HepG2 (cell line): Measurements from ENCODE around the gene MAPK8IP1. TPM values are rescaled to one million over a fixed set of nuclear protein-coding genes. Genes with fewer than 3 reads are reported as not detected.

Experiments
- ATAC-seq: fragments of 200-7000 bp; cut with Tn5 transposase; 3 replicates; pipeline ENCODE4 v1.9.1; 2020; ENCODE audit warnings: mild to moderate bottlenecking, moderate library complexity
- BruUV-seq: library from RNA; stranded (reverse); fragments of 400-500 nt; replicated peaks from 2 replicates; lab custom pipeline; 2021; lab: Mats Ljungman, UMichigan
- CTCF ChIA-PET: fragments of 300-600 bp; formaldehyde crosslinking; extraction: SDS; loops from one replicate; lab custom pipeline; 2021; ENCODE audit warnings: low total read pairs, inconsistent platforms, low intra/inter-chr PET ratio; lab: Yijun Ruan, JAX
- POLR2A ChIA-PET: fragments of 350-600 bp; sonication (Branson Sonifier 250); formaldehyde crosslinking; loops from one replicate; lab custom pipeline; 2020; ENCODE audit warnings: antibody characterized with exemption, inconsistent platforms; lab: Yijun Ruan, JAX
- DNase-seq: peaks from one replicate; pipeline ENCODE4 v3.0.0-alpha.2; 2015; ENCODE audit warnings: low spot score
- FAIRE-seq: peaks from 3 replicates; lab custom pipeline; 2011; peaks lifted over from hg19 to GRCh38; lab: Jason Lieb, UNC
- H2AFZ ChIP-seq: one replicate; pipeline ENCODE4 v1.6.1; 2011; ENCODE audit warnings: low read length, inconsistent platforms
- H3K27ac ChIP-seq: fragments of 300-600 bp; 3 replicates; pipeline ENCODE4 v1.8.0; 2011; ENCODE audit warnings: mixed run types, mild to moderate bottlenecking, mixed read lengths, low read length, inconsistent platforms; ENCODE audit not compliant: insufficient read depth; ENCODE audit errors: extremely low read length
- H3K27me3 ChIP-seq, 2 experiments: fragments of 200-600 bp in 1 of 2; 2 replicates in 1 of 2; 3 replicates in 1 of 2; pipeline versions ENCODE4 v1.6.0 to v1.8.0; 2011; ENCODE audit warnings: low read length in 2 of 2, mild to moderate bottlenecking in 2 of 2, moderate library complexity in 2 of 2, inconsistent platforms in 1 of 2; ENCODE audit not compliant: insufficient read depth in 2 of 2, control insufficient read depth in 1 of 2
- H3K36me3 ChIP-seq, 2 experiments: fragments of 200-600 bp in 1 of 2; replicated peaks in 1 of 2; 2 replicates in 1 of 2; 3 replicates in 1 of 2; pipeline versions ENCODE4 v1.5.1 to v1.8.0; 2011; ENCODE audit warnings: low read length in 2 of 2, inconsistent platforms in 1 of 2; ENCODE audit not compliant: insufficient read depth in 2 of 2, control insufficient read depth in 1 of 2
- H3K4me1 ChIP-seq: 2 replicates; pipeline ENCODE4 v1.5.1; 2012; ENCODE audit warnings: low read length, inconsistent platforms; ENCODE audit not compliant: insufficient read depth
- H3K4me2 ChIP-seq: 2 replicates; pipeline ENCODE4 v1.6.0; 2011; ENCODE audit warnings: low read depth, low read length, inconsistent platforms
- H3K4me3 ChIP-seq, 3 experiments: fragments of 200-600 bp in 1 of 3; sonication (generic), shearing (Covaris generic) in 1 of 3; replicated peaks in 1 of 3; 2 replicates each; pipeline ENCODE4 v1.5.1; 2011 to 2016; ENCODE audit warnings: low read length in 3 of 3, inconsistent platforms in 2 of 3, low read depth in 2 of 3, mild to moderate bottlenecking in 2 of 3, control low read depth in 1 of 3, mixed read lengths in 1 of 3; ENCODE audit not compliant: insufficient read depth in 1 of 3
- H3K79me2 ChIP-seq: one replicate; pipeline ENCODE4 v1.6.1; 2011; ENCODE audit warnings: low read length, inconsistent platforms; ENCODE audit not compliant: insufficient read depth
- H3K9ac ChIP-seq: 2 replicates; pipeline ENCODE4 v1.6.0; 2011; ENCODE audit warnings: mild to moderate bottlenecking, low read depth, low read length, inconsistent platforms; ENCODE audit not compliant: insufficient read depth
- H3K9me3 ChIP-seq: 2 replicates; pipeline ENCODE4 v1.5.1; 2012; ENCODE audit warnings: mild to moderate bottlenecking, low read length
- H4K20me1 ChIP-seq: 2 replicates; pipeline ENCODE4 v1.6.0; 2011; ENCODE audit warnings: inconsistent platforms, mild to moderate bottlenecking, low read length, moderate library complexity; ENCODE audit not compliant: insufficient read depth
- ASH2L ChIP-seq: fragments of 300-600, 200-600 bp; sonication (generic); IDR thresholded peaks from 2 replicates; pipeline ENCODE4 v1.7.0; 2017; ENCODE audit warnings: low read depth, mild to moderate bottlenecking, moderate library complexity, mixed read lengths, low read length; ENCODE audit not compliant: insufficient read length
- ATF7-NPFF ChIP-seq: sonication (generic); formaldehyde crosslinking; IDR thresholded peaks from 2 replicates; pipeline ENCODE4 v1.8.1; 2023; ENCODE audit warnings: mild to moderate bottlenecking, low read depth, missing genetic modification reagents, moderate library complexity
- GFI1 ChIP-seq: sonication (generic); formaldehyde crosslinking; IDR thresholded peaks from 2 replicates; pipeline ENCODE4 v1.5.0; 2020; ENCODE audit warnings: missing genetic modification reagents, mild to moderate bottlenecking, borderline replicate concordance
- NONO ChIP-seq, 2 experiments: fragments of 450-650 bp in 1 of 2; sonication (generic) in 1 of 2; formaldehyde crosslinking in 1 of 2; IDR thresholded peaks in 1 of 2; conservative IDR thresholded peaks in 1 of 2; 2 replicates each; pipeline versions ENCODE4 v1.6.1 to v1.8.0; 2017 to 2022; ENCODE audit warnings: mild to moderate bottlenecking in 1 of 2, missing genetic modification reagents in 1 of 2, moderate library complexity in 1 of 2
- RBFOX2 ChIP-seq: fragments of 200-400 bp; formaldehyde crosslinking; IDR thresholded peaks from 2 replicates; pipeline ENCODE4 v1.6.1; 2017; ENCODE audit warnings: low read depth, mild to moderate bottlenecking, low read length
- ZNF230 ChIP-seq: sonication (generic); formaldehyde crosslinking; IDR thresholded peaks from 2 replicates; pipeline ENCODE4 v1.4.0; 2020; ENCODE audit warnings: mild to moderate bottlenecking, missing genetic modification reagents
- ZNF30 ChIP-seq: sonication (generic); formaldehyde crosslinking; IDR thresholded peaks from 2 replicates; pipeline ENCODE4 v1.5.0; 2020; ENCODE audit warnings: mild to moderate bottlenecking, missing genetic modification reagents
- ZNF329 ChIP-seq: sonication (generic); formaldehyde crosslinking; IDR thresholded peaks from 2 replicates; pipeline ENCODE4 v1.9.0; 2021; ENCODE audit warnings: low read depth, mild to moderate bottlenecking, missing genetic modification reagents
- ZNF616 ChIP-seq: sonication (generic); formaldehyde crosslinking; IDR thresholded peaks from 2 replicates; pipeline ENCODE4 v1.5.0; 2020; ENCODE audit warnings: low read depth, mild to moderate bottlenecking, missing genetic modification reagents
- ZNF7 ChIP-seq: IDR thresholded peaks from 2 replicates; pipeline ENCODE4 v1.6.1; 2016; ENCODE audit warnings: missing biosample characterization, missing genetic modification reagents
- ZNF747 ChIP-seq: sonication (generic); formaldehyde crosslinking; IDR thresholded peaks from 2 replicates; pipeline ENCODE4 v1.8.1; 2023; ENCODE audit warnings: missing genetic modification reagents, mild to moderate bottlenecking, borderline replicate concordance
- ZNF782 ChIP-seq: sonication (generic); formaldehyde crosslinking; IDR thresholded peaks from 2 replicates; pipeline ENCODE4 v1.4.0; 2020; ENCODE audit warnings: missing genetic modification reagents, mild to moderate bottlenecking, borderline replicate concordance
- ZSCAN29 ChIP-seq: sonication (generic); formaldehyde crosslinking; conservative IDR thresholded peaks from 2 replicates; pipeline ENCODE4 v1.4.0; 2020; ENCODE audit warnings: mild to moderate bottlenecking, missing genetic modification reagents
- whole genome bisulfite sequencing: methylation state at CpG from one replicate; pipeline ENCODE4 v1.1.6; 2017; ENCODE audit warnings: low lambda C conversion rate; 5-methylcytosine and 5-hydroxymethylcytosine counted together
- in situ Hi-C: cut with HindIII; loops from 2 replicates; pipeline ENCODE4 v1.10.0; 2017; ENCODE audit warnings: low pct_unique_long_range_greater_than_20kb; ENCODE audit not compliant: extremely low pct_ligation_motif_present
- intact Hi-C: fragments of 100-400 bp; cut with micrococcal nuclease; formaldehyde crosslinking; loops from one replicate; pipeline ENCODE4 v1.10.0; 2022; ENCODE audit not compliant: unreplicated experiment
- polyA plus RNA-seq, 8 experiments: library from polyadenylated mRNA; depleted of rRNA in 3 of 8; stranded (reverse) in 7 of 8; unstranded in 1 of 8; fragments of >200 nt; fragmentation: Illumina TruSeq in 4 of 8; extraction: Trizol in 4 of 8; gene quantifications; 2 replicates each; pipeline versions ENCODE4 v1.2.1 to v1.2.3, GENCODE V29; 2011 to 2016; ENCODE audit warnings: low read depth in 4 of 8, missing spikeins in 1 of 8, mixed read lengths in 1 of 8; ENCODE audit not compliant: insufficient read depth in 1 of 8
- total RNA-seq, 5 experiments: library from RNA; depleted of rRNA; stranded (reverse); fragments of >200 nt; fragmentation: Illumina TruSeq; extraction: Trizol; gene quantifications; 2 replicates each; pipeline ENCODE4 v1.2.3, GENCODE V29; 2016; ENCODE audit warnings: low read depth in 1 of 5
- TF ChIP-seq, protein P1 (sequence below): IDR thresholded peaks from 2 replicates; pipeline ENCODE4 v1.4.0; 2020; ENCODE audit warnings: mild to moderate bottlenecking, missing genetic modification reagents
- TF ChIP-seq, protein P2 (sequence below): sonication (generic); formaldehyde crosslinking; IDR thresholded peaks from 2 replicates; pipeline ENCODE4 v1.8.1; 2023; ENCODE audit warnings: mild to moderate bottlenecking, moderate library complexity, missing genetic modification reagents
- TF ChIP-seq, protein P3 (sequence below): sonication (generic); formaldehyde crosslinking; IDR thresholded peaks from 2 replicates; pipeline ENCODE4 v1.5.0; 2020; ENCODE audit warnings: missing genetic modification reagents

MAPK8IP1 gene
- total and polyA plus RNA-seq, 2 of the 13 experiments (the other 11 are each of a cell fraction or from before 2014, with no cell fraction given), result 2.2 to 4.2 TPM

DNA sequence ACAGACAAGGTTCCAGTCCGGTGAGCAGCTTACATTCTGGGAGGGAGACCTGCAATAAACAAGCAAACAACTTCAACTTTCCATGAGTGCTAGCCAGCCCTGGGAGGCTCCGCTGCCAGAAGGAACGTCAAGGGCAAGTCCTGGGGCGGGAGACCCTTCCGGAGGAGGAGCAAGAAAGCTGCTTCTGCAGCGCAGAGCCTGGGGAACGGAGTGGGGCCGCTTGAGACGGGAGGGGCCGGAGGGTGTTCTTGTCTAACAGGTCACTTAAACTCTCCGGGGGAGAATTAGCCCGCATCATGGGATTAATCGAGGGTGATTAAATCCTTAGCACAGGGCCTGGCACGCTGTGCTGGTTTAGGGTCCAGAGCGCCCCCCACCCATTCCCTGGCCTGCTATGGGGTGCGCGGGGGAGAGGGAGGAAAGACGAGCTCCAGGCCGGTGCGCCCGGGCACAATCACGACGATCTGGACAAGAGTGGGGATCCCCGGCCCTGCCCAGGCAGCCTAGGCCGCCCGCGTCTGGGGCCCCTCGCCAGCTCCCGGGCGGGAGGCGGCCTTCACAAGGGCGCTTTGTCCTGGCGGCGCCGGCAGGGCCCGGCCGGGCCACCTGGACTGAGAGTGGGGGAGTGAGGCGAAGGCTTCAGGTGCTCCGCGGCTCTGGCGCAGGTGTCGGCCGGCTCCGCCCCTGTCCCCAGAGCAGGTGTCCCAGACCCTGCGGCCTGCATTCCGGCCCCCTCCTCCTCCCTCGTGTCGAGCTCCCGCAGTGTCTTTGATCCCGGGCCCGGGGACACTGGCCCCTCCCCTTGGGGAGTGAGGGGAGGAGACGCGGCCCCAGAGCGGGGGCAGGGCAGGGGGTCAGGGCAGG lies 36.3 kb downstream of the MAPK8IP1 start:
- Histone ChIP-seq H2AFZ (no peak overlapping the region), H3K4me2 (peak overlapping the region; percentile 91), H3K9me3 (no peaks in the 10 kb centered on the region), H3K4me1 (peaks cover 33% of the 10 kb centered on the region), H3K9ac (peak overlapping the region; percentile 56), H3K27me3 (peaks cover 0 to 1% of the 10 kb centered on the region in 2 experiments; a peak in 1 of 5 replicates), H3K27ac (peak overlapping the region; percentile 8), H3K4me3 (peak overlapping the region; percentile 61 to 76 (median 62)), H3K79me2 (peaks cover 7% of the 10 kb centered on the region), H3K36me3 (no peaks in the 10 kb centered on the region), H4K20me1 (no peaks in the 10 kb centered on the region)
- intact Hi-C loops, result loop anchor here (5.0 kb wide), 1 partner anchor 74 kb away; the partner anchor contains the start of gene CRY2
- peak; percentile 61 for DNase-seq
- FAIRE-seq, result no peak
- ChIA-PET POLR2A (interaction anchor here (0.7 to 1.2 kb wide), 5 partner anchors 8 to 422 kb away, joined by 3 to 5 read pairs (median 3); no protein-coding TSS in a partner anchor), CTCF (no interaction called here)
- peak; percentile 43 for ATAC-seq
- 19% methylated on average over 17 of the region's 54 CpGs for WGBS
- BruUV-seq, result TSS peak; percentile 46
- in situ Hi-C loops, result no loop called here
- TF ChIP-seq ZNF329 (CRISPR knock-in tag) (no peak), ZNF747 (CRISPR knock-in tag) (0 out of 2 replicates have a peak, but pooled peaks have one; percentile 21), ZNF616 (CRISPR knock-in tag) (no peak; the same call in 1 of the 2 replicates), ZNF7 (CRISPR knock-in tag) (no peak), ASH2L (no peak), ATF7-NPFF (CRISPR knock-in tag) (peak; percentile 11; the same call in 1 of the 2 replicates), ZSCAN29 (CRISPR knock-in tag) (peak; percentile 74; the same call in 1 of the 2 replicates), ZNF230 (peak; percentile 43; the same call in 1 of the 2 replicates), GFI1 (peak; percentile 67; the same call in 1 of the 2 replicates), NONO (IDR thresholded peaks at IDR 0.05) (no peak), NONO (CRISPR knock-in tag; conservative IDR thresholded peaks at IDR 0.05) (0 out of 2 replicates have a peak, but pooled peaks have one; percentile 47), RBFOX2 (peak; percentile 68), ZNF30 (CRISPR knock-in tag) (no peak), ZNF782 (CRISPR knock-in tag) (peak; percentile 74; the same call in 1 of the 2 replicates)
- TF ChIP-seq, protein P1, sequence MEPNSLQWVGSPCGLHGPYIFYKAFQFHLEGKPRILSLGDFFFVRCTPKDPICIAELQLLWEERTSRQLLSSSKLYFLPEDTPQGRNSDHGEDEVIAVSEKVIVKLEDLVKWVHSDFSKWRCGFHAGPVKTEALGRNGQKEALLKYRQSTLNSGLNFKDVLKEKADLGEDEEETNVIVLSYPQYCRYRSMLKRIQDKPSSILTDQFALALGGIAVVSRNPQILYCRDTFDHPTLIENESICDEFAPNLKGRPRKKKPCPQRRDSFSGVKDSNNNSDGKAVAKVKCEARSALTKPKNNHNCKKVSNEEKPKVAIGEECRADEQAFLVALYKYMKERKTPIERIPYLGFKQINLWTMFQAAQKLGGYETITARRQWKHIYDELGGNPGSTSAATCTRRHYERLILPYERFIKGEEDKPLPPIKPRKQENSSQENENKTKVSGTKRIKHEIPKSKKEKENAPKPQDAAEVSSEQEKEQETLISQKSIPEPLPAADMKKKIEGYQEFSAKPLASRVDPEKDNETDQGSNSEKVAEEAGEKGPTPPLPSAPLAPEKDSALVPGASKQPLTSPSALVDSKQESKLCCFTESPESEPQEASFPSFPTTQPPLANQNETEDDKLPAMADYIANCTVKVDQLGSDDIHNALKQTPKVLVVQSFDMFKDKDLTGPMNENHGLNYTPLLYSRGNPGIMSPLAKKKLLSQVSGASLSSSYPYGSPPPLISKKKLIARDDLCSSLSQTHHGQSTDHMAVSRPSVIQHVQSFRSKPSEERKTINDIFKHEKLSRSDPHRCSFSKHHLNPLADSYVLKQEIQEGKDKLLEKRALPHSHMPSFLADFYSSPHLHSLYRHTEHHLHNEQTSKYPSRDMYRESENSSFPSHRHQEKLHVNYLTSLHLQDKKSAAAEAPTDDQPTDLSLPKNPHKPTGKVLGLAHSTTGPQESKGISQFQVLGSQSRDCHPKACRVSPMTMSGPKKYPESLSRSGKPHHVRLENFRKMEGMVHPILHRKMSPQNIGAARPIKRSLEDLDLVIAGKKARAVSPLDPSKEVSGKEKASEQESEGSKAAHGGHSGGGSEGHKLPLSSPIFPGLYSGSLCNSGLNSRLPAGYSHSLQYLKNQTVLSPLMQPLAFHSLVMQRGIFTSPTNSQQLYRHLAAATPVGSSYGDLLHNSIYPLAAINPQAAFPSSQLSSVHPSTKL (CRISPR knock-in tag), result peak; percentile 36; the same call in 1 of the 2 replicates
- TF ChIP-seq, protein P2, sequence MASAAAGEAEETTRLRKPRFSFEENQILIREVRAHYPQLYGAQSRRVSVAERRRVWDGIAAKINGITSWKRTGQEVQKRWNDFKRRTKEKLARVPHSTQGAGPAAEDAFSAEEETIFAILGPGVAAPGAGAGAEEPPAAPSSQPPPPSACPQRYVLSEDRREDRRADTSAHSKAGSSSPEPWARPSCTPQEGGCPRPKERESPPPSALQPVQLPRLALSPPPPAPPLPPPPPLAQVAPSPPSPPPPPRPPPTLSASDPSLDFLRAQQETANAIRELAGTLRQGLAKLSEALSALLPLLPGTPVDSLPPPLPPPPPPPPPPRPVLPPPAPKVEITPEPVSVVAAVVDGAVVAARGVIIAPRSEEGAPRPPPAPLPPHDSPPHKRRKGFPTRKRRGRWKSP (CRISPR knock-in tag), result 0 out of 2 replicates have a peak, but pooled peaks have one; percentile 22
- TF ChIP-seq, protein P3, sequence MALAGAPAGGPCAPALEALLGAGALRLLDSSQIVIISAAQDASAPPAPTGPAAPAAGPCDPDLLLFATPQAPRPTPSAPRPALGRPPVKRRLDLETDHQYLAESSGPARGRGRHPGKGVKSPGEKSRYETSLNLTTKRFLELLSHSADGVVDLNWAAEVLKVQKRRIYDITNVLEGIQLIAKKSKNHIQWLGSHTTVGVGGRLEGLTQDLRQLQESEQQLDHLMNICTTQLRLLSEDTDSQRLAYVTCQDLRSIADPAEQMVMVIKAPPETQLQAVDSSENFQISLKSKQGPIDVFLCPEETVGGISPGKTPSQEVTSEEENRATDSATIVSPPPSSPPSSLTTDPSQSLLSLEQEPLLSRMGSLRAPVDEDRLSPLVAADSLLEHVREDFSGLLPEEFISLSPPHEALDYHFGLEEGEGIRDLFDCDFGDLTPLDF (CRISPR knock-in tag), result no peak; the same call in 1 of the 2 replicates
